HCT116 (cell line): Measurements from ENCODE around the gene FGF14. TPM values are rescaled to one million over a fixed set of nuclear protein-coding genes. Genes with fewer than 3 reads are reported as not detected.

Experiments used
- ATAC-seq: fragments of 200-7000 bp; cut with Tn5 transposase; 2 replicates; pipeline ENCODE4 v1.9.1; 2020; ENCODE audit warnings: mild to moderate bottlenecking, moderate library complexity
- BruUV-seq: library from RNA; stranded (reverse); fragments of 400-500 nt; replicated peaks from 2 replicates; lab custom pipeline; 2021; lab: Mats Ljungman, UMichigan
- CTCF ChIA-PET: fragments of 300-600 bp; sonication (Branson Sonifier 250); formaldehyde crosslinking; loops from one replicate; lab custom pipeline; 2021; ENCODE audit warnings: antibody characterized with exemption; lab: Charles Lee
- POLR2A ChIA-PET: fragments of 300-600, 350-600 bp; sonication (Branson Sonifier 250); formaldehyde crosslinking; loops from one replicate; lab custom pipeline; 2021; ENCODE audit warnings: antibody characterized with exemption; lab: Charles Lee
- RAD21 ChIA-PET, 2 experiments: fragments of 300-600 bp; sonication (Branson Sonifier 250); formaldehyde crosslinking; loops; one replicate each; lab custom pipeline; 2023; ENCODE audit warnings: low total read pairs in 2 of 2; ENCODE audit not compliant: uncharacterized antibody in 2 of 2, unreplicated experiment in 2 of 2, low non-redundant PET in 1 of 2; lab: Charles Lee
- DNase-seq: peaks from one replicate; pipeline ENCODE4 v3.0.0-alpha.2; 2010; ENCODE audit warnings: low read depth, low spot score
- H2AFZ ChIP-seq: fragments of 200-600 bp; shearing (Covaris generic), sonication (generic); 2 replicates; pipeline ENCODE4 v1.6.1; 2017; ENCODE audit warnings: low read depth, mixed run types, mixed read lengths, antibody characterized with exemption, low read length; ENCODE audit not compliant: poor library complexity, severe bottlenecking
- H3K27ac ChIP-seq: 2 replicates; pipeline ENCODE4 v1.5.1; 2012; ENCODE audit warnings: low read depth, low read length
- H3K27me3 ChIP-seq: fragments of 200-600 bp; sonication (generic); 2 replicates; pipeline ENCODE4 v1.6.1; 2016; ENCODE audit warnings: mixed run types, low read length, mixed read lengths; ENCODE audit not compliant: insufficient read depth
- H3K36me3 ChIP-seq, 2 experiments: fragments of 200-500 bp in 1 of 2; fragments of 200-600 bp in 1 of 2; sonication (Bioruptor generic) in 1 of 2; sonication (generic) in 1 of 2; 2 replicates each; pipeline versions ENCODE4 v1.5.1 to v1.6.1; 2014 to 2016; ENCODE audit warnings: low read length in 2 of 2, inconsistent platforms in 1 of 2, mixed read lengths in 1 of 2, mixed run types in 1 of 2; ENCODE audit not compliant: insufficient read depth in 2 of 2, control insufficient read depth in 1 of 2
- H3K4me1 ChIP-seq, 2 experiments: fragments of 200-600 bp in 1 of 2; sonication (generic) in 1 of 2; 2 replicates each; pipeline versions ENCODE4 v1.5.1 to v1.6.1; 2012 to 2017; ENCODE audit warnings: low read length in 2 of 2, inconsistent platforms in 1 of 2, mild to moderate bottlenecking in 1 of 2, mixed read lengths in 1 of 2, mixed run types in 1 of 2, moderate library complexity in 1 of 2; ENCODE audit not compliant: insufficient read depth in 2 of 2, control insufficient read depth in 1 of 2
- H3K4me2 ChIP-seq: fragments of 200-600 bp; sonication (generic); 2 replicates; pipeline ENCODE4 v1.6.1; 2017; ENCODE audit warnings: mixed run types, low read length, mixed read lengths
- H3K4me3 ChIP-seq, 2 experiments: fragments of 200-600 bp in 1 of 2; sonication (generic) in 1 of 2; replicated peaks in 1 of 2; 2 replicates each; pipeline ENCODE4 v1.5.1; 2011 to 2016; ENCODE audit warnings: low read length in 2 of 2, control low read depth in 1 of 2, low read depth in 1 of 2, mild to moderate bottlenecking in 1 of 2, mixed read lengths in 1 of 2, mixed run types in 1 of 2
- H3K79me2 ChIP-seq: fragments of 200-600 bp; sonication (generic); 2 replicates; pipeline ENCODE4 v1.6.1; 2017; ENCODE audit warnings: mild to moderate bottlenecking, mixed run types, low read length, moderate library complexity, mixed read lengths; ENCODE audit not compliant: insufficient read depth
- H3K9ac ChIP-seq: fragments of 200-600 bp; sonication (generic); 2 replicates; pipeline ENCODE4 v1.6.1; 2016; ENCODE audit warnings: low read length, mixed read lengths
- H3K9me2 ChIP-seq: fragments of 200-600 bp; sonication (generic), shearing (Covaris generic); 2 replicates; pipeline ENCODE4 v1.6.1; 2017; ENCODE audit warnings: mixed run types, mild to moderate bottlenecking, moderate library complexity; ENCODE audit not compliant: insufficient read depth
- H3K9me3 ChIP-seq, 2 experiments: fragments of 200-500 bp in 1 of 2; fragments of 200-600 bp in 1 of 2; sonication (Bioruptor generic) in 1 of 2; sonication (generic) in 1 of 2; 2 replicates each; pipeline ENCODE4 v1.6.1; 2014 to 2017; ENCODE audit warnings: low read length in 2 of 2, mixed read lengths in 2 of 2, inconsistent platforms in 1 of 2, low read depth in 1 of 2, mild to moderate bottlenecking in 1 of 2, mixed run types in 1 of 2, moderate library complexity in 1 of 2; ENCODE audit not compliant: control insufficient read depth in 1 of 2, insufficient read depth in 1 of 2
- H4K20me1 ChIP-seq: fragments of 200-600 bp; sonication (generic), shearing (Covaris generic); 2 replicates; pipeline ENCODE4 v1.6.1; 2017; ENCODE audit warnings: mixed run types, mild to moderate bottlenecking, moderate library complexity; ENCODE audit not compliant: insufficient read depth
- CBX3 ChIP-seq: IDR thresholded peaks from 2 replicates; pipeline ENCODE4 v1.6.1; 2012; ENCODE audit warnings: low read depth
- CEBPB ChIP-seq: IDR thresholded peaks from 2 replicates; pipeline ENCODE4 v1.6.1; 2012; ENCODE audit warnings: low read depth
- EZH2 ChIP-seq: fragments of 200-600 bp; sonication (generic); IDR thresholded peaks from 2 replicates; pipeline ENCODE4 v1.6.1; 2017; ENCODE audit warnings: antibody characterized with exemption, mixed run types
- EZH2phosphoT487 ChIP-seq: fragments of 200-600 bp; IDR thresholded peaks from 2 replicates; pipeline ENCODE4 v1.6.1; 2018; ENCODE audit warnings: antibody characterized with exemption, borderline replicate concordance
- FOSL1 ChIP-seq: IDR thresholded peaks from 2 replicates; pipeline ENCODE4 v1.6.1; 2012; ENCODE audit warnings: low read depth
- JUND ChIP-seq: IDR thresholded peaks from 2 replicates; pipeline ENCODE4 v1.6.1; 2012
- POLR2A ChIP-seq: IDR thresholded peaks from 2 replicates; pipeline ENCODE4 v1.7.0; 2011; ENCODE audit warnings: borderline replicate concordance; ENCODE audit not compliant: insufficient read depth, insufficient read length; ENCODE audit errors: extremely low read depth
- POLR2AphosphoS5 ChIP-seq: IDR thresholded peaks from 2 replicates; pipeline ENCODE4 v1.6.1; 2011; ENCODE audit warnings: mild to moderate bottlenecking, low read depth, low read length, moderate library complexity
- RAD21 ChIP-seq: IDR thresholded peaks from 2 replicates; pipeline ENCODE4 v1.6.1; 2012; ENCODE audit warnings: low read depth, mild to moderate bottlenecking
- SIN3A ChIP-seq: IDR thresholded peaks from 2 replicates; pipeline ENCODE4 v1.6.1; 2012; ENCODE audit warnings: low read depth
- SP1 ChIP-seq: IDR thresholded peaks from 2 replicates; pipeline ENCODE4 v1.6.1; 2012; ENCODE audit warnings: low read depth
- SRF ChIP-seq: IDR thresholded peaks from 2 replicates; pipeline ENCODE4 v1.6.1; 2012; ENCODE audit warnings: low read depth
- TCF7L2 ChIP-seq: IDR thresholded peaks from 2 replicates; pipeline ENCODE4 v1.7.0; 2011; ENCODE audit warnings: borderline replicate concordance, inconsistent platforms; ENCODE audit not compliant: insufficient read depth, insufficient read length; ENCODE audit errors: extremely low read depth
- YY1 ChIP-seq: IDR thresholded peaks from 2 replicates; pipeline ENCODE4 v1.6.1; 2011; ENCODE audit warnings: low read length, low read depth, moderate library complexity, mild to moderate bottlenecking; ENCODE audit not compliant: insufficient replicate concordance; ENCODE audit errors: extremely low read depth
- ZFX ChIP-seq: fragments of 450-650 bp; IDR thresholded peaks from 2 replicates; pipeline ENCODE4 v1.6.1; 2017
- ZNF274 ChIP-seq: fragments of 200-500 bp; sonication (Bioruptor generic); IDR thresholded peaks from 2 replicates; pipeline ENCODE4 v1.6.1; 2014; ENCODE audit warnings: mild to moderate bottlenecking, low read depth, low read length, inconsistent platforms
- intact Hi-C: fragments of 100-400 bp; cut with micrococcal nuclease; formaldehyde crosslinking; loops from 2 replicates; pipeline ENCODE4 v1.10.0; 2022
- total RNA-seq: library from RNA; stranded (reverse); gene quantifications from one replicate; pipeline ENCODE4 v1.2.1, GENCODE V29; 2021; ENCODE audit not compliant: unreplicated experiment
- TF ChIP-seq, protein P1 (sequence below), 3 experiments: fragments of 200-600 bp in 1 of 3; sonication (generic) in 1 of 3; IDR thresholded peaks in 2 of 3; conservative IDR thresholded peaks in 1 of 3; 2 replicates each; pipeline ENCODE4 v1.5.1; 2012 to 2017; ENCODE audit warnings: low read depth in 2 of 3, low read length in 2 of 3, antibody characterized with exemption in 1 of 3, borderline replicate concordance in 1 of 3, control low read depth in 1 of 3, mild to moderate bottlenecking in 1 of 3, mixed read lengths in 1 of 3, mixed run types in 1 of 3, moderate library complexity in 1 of 3; ENCODE audit not compliant: insufficient read depth in 1 of 3
- TF ChIP-seq, protein P2 (sequence below): IDR thresholded peaks from 2 replicates; pipeline ENCODE4 v1.6.1; 2012
- TF ChIP-seq, protein P3 (sequence below): IDR thresholded peaks from 2 replicates; pipeline ENCODE4 v1.6.1; 2011; ENCODE audit warnings: mild to moderate bottlenecking, low read length, moderate library complexity; ENCODE audit not compliant: insufficient replicate concordance; ENCODE audit errors: extremely low read depth
- TF ChIP-seq, protein P4 (sequence below): IDR thresholded peaks from 2 replicates; pipeline ENCODE4 v1.6.1; 2012; ENCODE audit warnings: low read depth

The FGF14 gene
- total RNA-seq, 1 experiment from 2014 or later, result not detected

DNA sequence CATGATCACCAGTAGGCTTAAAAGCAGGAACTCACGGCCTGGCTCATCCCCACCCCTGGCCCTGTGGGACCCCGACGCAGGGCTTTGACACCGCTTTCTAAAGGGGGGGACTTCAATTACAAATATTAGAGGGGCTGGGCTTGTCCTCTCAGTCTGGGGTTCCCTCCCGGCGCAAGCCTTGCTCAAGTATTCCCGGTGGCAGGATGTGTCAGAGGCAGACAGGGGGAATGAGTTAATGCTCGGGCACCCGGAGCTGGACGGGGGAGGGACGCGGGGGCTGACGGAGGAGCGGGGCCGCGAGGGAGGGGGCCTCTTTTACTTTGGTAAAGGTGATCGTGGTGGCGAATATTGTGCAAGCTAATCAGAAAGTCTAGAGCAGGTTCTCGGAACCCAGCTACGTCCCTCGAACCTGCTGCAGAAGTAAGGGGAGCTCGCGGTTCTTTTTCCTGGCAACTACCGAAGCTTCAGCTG is 1.1 kb downstream of the FGF14 start:
- intact Hi-C loops, result no loop called here
- Histone ChIP-seq H2AFZ (no peak overlapping the region), H3K27me3 (no peaks in the 10 kb centered on the region; the same call in 1 of the 2 replicates), H3K79me2 (no peaks in the 10 kb centered on the region), H4K20me1 (no peaks in the 10 kb centered on the region), H3K4me3 (no peak overlapping the region), H3K4me1 (no peaks in the 10 kb centered on the region), H3K27ac (no peak overlapping the region), H3K36me3 (no peaks in the 10 kb centered on the region), H3K4me2 (no peak overlapping the region), H3K9me2 (no peaks in the 10 kb centered on the region), H3K9me3 (no peaks in the 10 kb centered on the region), H3K9ac (no peak overlapping the region)
- TF ChIP-seq SRF (no peak), CBX3 (no peak), EZH2 (no peak), POLR2A (no peak), RAD21 (no peak), FOSL1 (no peak), EZH2phosphoT487 (no peak), YY1 (no peak), SP1 (no peak), TCF7L2 (no peak), ZFX (no peak), SIN3A (no peak), ZNF274 (no peak), CEBPB (no peak), JUND (no peak), POLR2AphosphoS5 (no peak)
- TF ChIP-seq, protein P1, sequence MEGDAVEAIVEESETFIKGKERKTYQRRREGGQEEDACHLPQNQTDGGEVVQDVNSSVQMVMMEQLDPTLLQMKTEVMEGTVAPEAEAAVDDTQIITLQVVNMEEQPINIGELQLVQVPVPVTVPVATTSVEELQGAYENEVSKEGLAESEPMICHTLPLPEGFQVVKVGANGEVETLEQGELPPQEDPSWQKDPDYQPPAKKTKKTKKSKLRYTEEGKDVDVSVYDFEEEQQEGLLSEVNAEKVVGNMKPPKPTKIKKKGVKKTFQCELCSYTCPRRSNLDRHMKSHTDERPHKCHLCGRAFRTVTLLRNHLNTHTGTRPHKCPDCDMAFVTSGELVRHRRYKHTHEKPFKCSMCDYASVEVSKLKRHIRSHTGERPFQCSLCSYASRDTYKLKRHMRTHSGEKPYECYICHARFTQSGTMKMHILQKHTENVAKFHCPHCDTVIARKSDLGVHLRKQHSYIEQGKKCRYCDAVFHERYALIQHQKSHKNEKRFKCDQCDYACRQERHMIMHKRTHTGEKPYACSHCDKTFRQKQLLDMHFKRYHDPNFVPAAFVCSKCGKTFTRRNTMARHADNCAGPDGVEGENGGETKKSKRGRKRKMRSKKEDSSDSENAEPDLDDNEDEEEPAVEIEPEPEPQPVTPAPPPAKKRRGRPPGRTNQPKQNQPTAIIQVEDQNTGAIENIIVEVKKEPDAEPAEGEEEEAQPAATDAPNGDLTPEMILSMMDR (IDR thresholded peaks at IDR 0.05 in 2 of 3, conservative IDR thresholded peaks at IDR 0.05 in 1 of 3; ENCODE audit: borderline replicate concordance in 1 of 3, insufficient read depth in 1 of 3, low read depth in 2 of 3, low read length in 2 of 3), result no peak
- TF ChIP-seq, protein P2, sequence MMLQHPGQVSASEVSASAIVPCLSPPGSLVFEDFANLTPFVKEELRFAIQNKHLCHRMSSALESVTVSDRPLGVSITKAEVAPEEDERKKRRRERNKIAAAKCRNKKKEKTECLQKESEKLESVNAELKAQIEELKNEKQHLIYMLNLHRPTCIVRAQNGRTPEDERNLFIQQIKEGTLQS, result no peak
- TF ChIP-seq, protein P3, sequence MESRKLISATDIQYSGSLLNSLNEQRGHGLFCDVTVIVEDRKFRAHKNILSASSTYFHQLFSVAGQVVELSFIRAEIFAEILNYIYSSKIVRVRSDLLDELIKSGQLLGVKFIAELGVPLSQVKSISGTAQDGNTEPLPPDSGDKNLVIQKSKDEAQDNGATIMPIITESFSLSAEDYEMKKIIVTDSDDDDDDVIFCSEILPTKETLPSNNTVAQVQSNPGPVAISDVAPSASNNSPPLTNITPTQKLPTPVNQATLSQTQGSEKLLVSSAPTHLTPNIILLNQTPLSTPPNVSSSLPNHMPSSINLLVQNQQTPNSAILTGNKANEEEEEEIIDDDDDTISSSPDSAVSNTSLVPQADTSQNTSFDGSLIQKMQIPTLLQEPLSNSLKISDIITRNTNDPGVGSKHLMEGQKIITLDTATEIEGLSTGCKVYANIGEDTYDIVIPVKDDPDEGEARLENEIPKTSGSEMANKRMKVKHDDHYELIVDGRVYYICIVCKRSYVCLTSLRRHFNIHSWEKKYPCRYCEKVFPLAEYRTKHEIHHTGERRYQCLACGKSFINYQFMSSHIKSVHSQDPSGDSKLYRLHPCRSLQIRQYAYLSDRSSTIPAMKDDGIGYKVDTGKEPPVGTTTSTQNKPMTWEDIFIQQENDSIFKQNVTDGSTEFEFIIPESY, result no peak
- TF ChIP-seq, protein P4, sequence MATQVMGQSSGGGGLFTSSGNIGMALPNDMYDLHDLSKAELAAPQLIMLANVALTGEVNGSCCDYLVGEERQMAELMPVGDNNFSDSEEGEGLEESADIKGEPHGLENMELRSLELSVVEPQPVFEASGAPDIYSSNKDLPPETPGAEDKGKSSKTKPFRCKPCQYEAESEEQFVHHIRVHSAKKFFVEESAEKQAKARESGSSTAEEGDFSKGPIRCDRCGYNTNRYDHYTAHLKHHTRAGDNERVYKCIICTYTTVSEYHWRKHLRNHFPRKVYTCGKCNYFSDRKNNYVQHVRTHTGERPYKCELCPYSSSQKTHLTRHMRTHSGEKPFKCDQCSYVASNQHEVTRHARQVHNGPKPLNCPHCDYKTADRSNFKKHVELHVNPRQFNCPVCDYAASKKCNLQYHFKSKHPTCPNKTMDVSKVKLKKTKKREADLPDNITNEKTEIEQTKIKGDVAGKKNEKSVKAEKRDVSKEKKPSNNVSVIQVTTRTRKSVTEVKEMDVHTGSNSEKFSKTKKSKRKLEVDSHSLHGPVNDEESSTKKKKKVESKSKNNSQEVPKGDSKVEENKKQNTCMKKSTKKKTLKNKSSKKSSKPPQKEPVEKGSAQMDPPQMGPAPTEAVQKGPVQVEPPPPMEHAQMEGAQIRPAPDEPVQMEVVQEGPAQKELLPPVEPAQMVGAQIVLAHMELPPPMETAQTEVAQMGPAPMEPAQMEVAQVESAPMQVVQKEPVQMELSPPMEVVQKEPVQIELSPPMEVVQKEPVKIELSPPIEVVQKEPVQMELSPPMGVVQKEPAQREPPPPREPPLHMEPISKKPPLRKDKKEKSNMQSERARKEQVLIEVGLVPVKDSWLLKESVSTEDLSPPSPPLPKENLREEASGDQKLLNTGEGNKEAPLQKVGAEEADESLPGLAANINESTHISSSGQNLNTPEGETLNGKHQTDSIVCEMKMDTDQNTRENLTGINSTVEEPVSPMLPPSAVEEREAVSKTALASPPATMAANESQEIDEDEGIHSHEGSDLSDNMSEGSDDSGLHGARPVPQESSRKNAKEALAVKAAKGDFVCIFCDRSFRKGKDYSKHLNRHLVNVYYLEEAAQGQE, result no peak
- ChIA-PET RAD21 (no interaction called here), CTCF (no interaction called here), POLR2A (no interaction called here)
- no TSS peak for BruUV-seq
- no peak for ATAC-seq
- DNase-seq, result no peak
